Fibroblast of the aortic adventitia (primary cell): ENCODE data around the gene FAM171A2. TPM values are rescaled to one million over a fixed set of nuclear protein-coding genes. Genes with fewer than 3 reads are reported as not detected.

Experiments
- DNase-seq: peaks from one replicate; pipeline ENCODE4 v3.0.0-alpha.2; 2010; ENCODE audit warnings: low read depth
- H3K4me3 ChIP-seq: 2 replicates; pipeline ENCODE4 v1.5.1; 2011; ENCODE audit warnings: low read depth, mild to moderate bottlenecking, control low read depth, low read length, moderate library complexity
- CTCF ChIP-seq: IDR thresholded peaks from 2 replicates; pipeline ENCODE4 v1.5.1; 2011; ENCODE audit warnings: mild to moderate bottlenecking, low read length, control low read depth, inconsistent platforms; ENCODE audit not compliant: insufficient read depth
- total RNA-seq: library from RNA; depleted of rRNA; stranded (reverse); fragments of >200 nt; gene quantifications from 2 replicates; pipeline ENCODE4 v1.2.3, GENCODE V29; 2012; ENCODE audit warnings: low replicate concordance

Gene FAM171A2
- total RNA-seq, 1 donor, result 3.1 TPM

- TF ChIP-seq CTCF, result no peak
- no peak for DNase-seq
- no peak overlapping the region for H3K4me3 ChIP-seq
Observed at GRCh38 chr17:44312396-44313104, 51.1 kb downstream of the FAM171A2 start.

GRCh38 chr17:44311562-44312181, 52.0 kb downstream of the FAM171A2 start:
- H3K4me3 ChIP-seq, result no peak overlapping the region
- no peak for DNase-seq
- TF ChIP-seq CTCF, result no peak

DNA sequence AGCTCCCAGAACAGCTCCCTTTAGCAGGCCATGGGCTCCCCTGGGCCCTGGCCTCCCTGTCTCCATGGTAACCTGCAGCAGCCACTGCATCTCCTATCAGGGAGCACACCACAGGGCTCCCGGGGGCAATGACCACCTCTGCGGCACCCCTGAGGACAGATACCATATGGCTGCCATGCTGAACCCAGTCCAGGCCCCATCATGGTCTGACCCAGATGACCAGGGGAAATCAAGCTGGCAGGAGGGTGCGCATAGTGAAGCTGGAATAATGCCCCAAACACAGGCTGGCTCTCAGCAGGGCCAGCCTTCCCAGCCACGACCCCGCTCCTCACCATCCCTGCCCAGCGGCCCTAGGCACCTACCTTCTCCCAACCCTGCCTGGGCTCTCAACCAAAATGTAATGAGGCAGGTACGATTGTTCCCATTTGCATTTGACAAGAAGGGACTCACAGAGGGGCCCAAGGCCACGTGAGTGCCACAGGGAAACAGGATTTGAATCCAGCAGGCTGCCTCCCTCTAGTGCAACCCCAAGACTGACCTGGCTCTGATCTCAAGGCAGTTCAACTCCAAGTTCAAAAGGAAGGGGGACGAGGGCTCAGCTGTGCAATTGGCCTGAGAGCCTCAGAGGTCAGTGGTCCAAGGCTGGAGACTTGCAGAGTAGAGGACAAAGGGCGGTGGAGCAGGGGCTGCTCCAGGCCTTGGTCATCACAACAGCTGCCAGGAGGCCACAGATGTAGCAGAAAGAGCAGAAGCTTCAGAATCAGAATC, 52.9 kb downstream of the FAM171A2 start:
- no peak for DNase-seq
- no peak overlapping the region for H3K4me3 ChIP-seq
- TF ChIP-seq CTCF, result no peak

GRCh38 chr17:44310188-44310587, 53.5 kb downstream of the FAM171A2 start:
- DNase-seq, result no peak
- no peak for TF ChIP-seq CTCF
- H3K4me3 ChIP-seq, result no peak overlapping the region

- DNase-seq, result no peak
Observed at GRCh38 chr17:44309472-44309871, 54.2 kb downstream of the FAM171A2 start.

DNA sequence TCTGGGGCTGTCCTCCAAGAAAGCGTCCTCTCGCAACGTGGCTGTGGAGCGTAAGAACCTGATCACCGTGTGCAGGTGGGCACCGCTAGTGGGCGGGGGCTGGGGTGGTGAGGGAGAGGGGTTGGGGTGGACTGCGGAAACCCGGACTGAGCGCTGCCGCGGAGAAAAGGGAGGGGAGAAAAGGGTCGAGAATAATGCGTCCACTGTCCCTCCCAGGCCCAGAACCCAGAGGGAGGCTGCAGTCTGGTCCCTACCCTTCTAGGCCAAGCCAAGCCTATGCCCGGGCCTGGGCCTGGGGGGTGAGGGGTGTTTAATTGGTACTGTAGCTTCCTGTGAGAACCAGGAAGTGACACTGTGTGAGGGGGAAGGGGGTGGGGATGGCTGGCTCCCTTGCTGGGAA, 54.8 kb downstream of the FAM171A2 start:
- DNase-seq, result no peak
- no peak overlapping the region for H3K4me3 ChIP-seq
- TF ChIP-seq CTCF, result no peak

More at GRCh38 chr17:44309472-44309871, 54.2 kb downstream of the FAM171A2 start:
- TF ChIP-seq CTCF, result no peak
- no peak overlapping the region for H3K4me3 ChIP-seq
